NCI-H345 (cell line): Measurements from ENCODE around the gene PEX5.
"Not testable (repeated sequence)": the region's sequence is repeated elsewhere in the genome, so short reads cannot be mapped to it uniquely, and the experiment has no call there.

Experiments
- DNase-seq: peaks from one replicate; lab custom pipeline; 2025; lab: John Stamatoyannopoulos, UW

Gene PEX5

DNA sequence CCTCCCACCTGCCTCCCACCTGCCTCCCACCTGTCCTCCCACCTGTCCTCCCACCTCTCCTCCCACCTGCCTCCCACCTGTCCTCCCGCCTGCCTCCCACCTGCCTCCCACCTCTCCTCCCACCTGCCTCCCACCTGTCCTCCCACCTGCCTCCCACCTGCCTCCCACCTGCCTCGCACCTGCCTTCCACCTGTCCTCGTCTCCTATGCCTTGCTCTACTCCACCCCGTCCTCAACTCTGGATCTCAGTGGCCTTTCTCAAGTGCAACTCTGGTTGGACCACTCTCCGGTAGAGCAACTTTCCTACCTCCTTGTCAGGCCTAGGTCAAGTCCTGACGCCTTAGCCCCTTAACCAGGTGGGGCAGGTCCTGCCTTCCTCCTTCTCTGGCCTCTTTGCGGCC is 29.3 kb upstream of the PEX5 start:
- DNase-seq, result no peak

DNA sequence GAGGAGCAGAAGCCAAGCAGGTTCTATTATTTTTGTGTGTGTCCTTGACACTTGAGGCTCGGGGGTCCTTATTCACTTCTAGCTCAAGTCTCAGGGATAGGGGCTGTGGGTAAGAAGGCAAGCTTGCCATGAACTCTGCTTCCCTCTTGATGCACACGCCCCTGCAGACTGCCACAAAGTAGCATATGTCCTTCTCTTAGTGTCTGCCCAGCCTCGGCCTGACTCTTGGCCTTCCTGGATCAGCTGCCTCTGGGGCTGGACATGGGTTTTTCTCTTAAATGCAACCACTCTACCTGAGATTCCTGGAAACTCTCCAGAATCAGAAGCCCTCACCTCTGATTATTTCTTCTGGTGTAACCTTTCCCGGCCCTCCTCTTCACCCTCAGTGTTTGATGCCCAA is 28.2 kb upstream of the PEX5 start:
- DNase-seq, result no peak

- no peak for DNase-seq
Observed at GRCh38 chr12:7161811-7162210, 27.7 kb upstream of the PEX5 start.

DNA sequence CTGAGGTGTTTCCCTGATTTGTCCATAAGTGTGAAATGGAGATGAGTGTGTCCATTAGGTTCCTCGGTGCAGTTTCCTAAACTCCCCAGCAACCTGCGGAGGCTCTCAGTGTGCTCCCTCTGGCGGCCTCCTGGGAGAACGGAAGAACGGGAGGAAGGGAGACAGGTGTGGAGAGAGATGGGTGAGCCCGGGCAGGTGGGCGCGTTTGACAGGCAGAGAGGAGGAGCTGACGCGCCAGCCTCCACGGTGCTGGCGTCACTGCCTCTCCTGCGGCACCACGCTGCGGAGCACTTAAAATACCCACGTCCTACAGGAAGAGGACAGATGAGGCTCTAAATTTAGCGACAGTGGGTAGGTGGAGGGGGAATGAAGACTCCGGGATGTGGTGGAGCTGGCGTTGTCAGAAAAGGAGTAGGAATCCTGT is 26.8 kb upstream of the PEX5 start:
- peak; percentile 86 for DNase-seq

GRCh38 chr12:7169951-7170350 is 19.5 kb upstream of the PEX5 start:
- DNase-seq, result no peak

- DNase-seq, result no peak
Observed at GRCh38 chr12:7171854-7172253, 17.6 kb upstream of the PEX5 start.

GRCh38 chr12:7175493-7175892 is 14.0 kb upstream of the PEX5 start:
- no peak for DNase-seq

DNA sequence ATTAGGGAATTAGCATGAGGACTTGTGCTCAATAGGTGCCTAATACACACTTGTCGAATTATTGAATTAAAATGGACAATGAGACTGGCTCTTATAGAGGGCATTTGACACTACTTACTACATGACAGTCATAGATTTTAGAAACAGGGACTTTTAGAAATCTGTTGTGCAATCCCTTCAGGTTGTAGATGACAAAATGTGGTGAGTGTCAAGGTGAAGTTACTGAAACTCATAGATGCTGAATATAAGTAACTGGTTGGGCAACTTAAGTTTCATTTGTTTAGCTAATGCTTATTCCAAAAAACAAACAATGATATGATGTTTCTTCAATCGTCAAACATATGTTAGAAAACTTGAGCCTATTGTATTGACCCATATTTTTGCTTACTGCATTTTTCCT is 12.9 kb upstream of the PEX5 start:
- DNase-seq, result no peak

GRCh38 chr12:7178481-7178880 is 11.0 kb upstream of the PEX5 start:
- no peak for DNase-seq

- DNase-seq, result no peak
Observed at GRCh38 chr12:7180685-7181084, 8.8 kb upstream of the PEX5 start.

- DNase-seq, result not testable (repeated sequence)
Observed at GRCh38 chr12:7186058-7186457, 3.4 kb upstream of the PEX5 start.

DNA sequence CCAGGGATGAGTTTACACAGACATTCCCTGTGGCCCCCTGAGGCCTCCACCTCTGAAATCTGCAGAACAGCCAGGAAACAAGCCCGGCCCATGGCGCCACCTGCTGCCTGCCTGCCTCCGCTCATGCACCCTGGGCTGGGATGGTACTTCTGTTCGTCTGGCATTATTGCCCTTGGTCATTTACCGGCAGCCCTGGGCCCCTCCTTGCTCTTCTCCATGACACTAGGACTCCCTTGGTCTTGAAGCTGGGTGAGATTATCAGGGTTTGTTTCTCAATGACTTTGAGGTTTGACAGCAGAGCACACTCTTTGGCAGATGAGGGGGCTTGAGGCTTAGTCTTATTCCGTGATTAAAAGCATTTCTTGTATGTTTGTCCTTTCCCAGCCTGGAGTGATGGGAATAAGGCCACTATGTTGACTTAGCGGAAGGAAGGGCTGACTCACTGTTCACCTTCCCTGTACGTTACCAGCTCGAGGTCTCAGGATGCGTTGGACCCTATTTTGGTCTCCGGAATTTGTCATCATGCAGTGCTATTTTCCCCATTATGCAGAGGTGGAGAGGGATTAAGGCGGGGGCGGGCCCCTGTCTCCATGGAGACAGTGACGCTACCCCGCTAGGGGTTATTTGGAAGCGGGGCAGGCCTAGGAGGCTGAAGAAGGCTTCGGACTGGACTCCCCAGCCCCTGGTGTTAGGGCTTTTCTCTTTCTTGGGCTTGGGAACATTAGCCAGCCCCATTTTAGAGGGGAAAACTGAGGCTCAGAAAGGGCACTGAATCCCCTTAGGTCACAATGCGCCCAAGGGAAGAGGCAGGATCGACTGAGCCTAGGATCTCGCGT is 706 bp upstream of the PEX5 start:
- peak; percentile 70 for DNase-seq

DNA sequence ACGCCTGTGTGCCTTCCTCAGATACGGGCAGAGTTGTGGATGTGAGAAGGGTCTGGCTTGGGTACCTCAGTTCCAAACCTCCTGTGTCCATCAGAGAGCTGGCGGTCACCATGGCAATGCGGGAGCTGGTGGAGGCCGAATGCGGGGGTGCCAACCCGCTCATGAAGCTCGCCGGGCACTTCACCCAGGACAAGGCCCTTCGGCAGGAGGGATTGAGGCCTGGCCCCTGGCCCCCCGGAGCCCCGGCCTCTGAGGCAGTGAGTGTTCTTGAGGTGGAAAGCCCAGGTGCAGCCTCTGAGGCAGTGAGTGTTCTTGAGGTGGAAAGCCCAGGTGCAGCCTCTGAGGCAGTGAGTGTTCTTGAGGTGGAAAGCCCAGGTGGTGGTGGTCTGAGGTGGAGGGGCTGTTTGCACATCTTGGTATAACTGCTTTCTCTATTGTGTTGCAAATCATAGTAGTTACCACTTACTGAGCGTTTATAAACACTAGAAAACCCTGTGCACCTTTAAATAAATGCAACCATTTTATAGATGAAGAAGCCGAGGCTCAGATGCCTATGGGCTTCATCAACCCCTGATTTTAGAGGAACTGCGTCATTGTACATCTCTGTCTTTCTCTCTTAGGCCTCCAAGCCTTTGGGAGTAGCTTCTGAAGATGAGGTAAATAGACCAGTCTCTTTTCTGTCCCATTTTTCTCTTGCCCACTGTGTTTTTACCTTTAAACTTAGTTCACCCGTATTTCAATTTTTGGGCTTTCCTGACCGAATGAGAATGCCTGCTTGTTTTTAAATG is 976 bp downstream of the PEX5 start:
- DNase-seq, result peak; percentile 17

DNA sequence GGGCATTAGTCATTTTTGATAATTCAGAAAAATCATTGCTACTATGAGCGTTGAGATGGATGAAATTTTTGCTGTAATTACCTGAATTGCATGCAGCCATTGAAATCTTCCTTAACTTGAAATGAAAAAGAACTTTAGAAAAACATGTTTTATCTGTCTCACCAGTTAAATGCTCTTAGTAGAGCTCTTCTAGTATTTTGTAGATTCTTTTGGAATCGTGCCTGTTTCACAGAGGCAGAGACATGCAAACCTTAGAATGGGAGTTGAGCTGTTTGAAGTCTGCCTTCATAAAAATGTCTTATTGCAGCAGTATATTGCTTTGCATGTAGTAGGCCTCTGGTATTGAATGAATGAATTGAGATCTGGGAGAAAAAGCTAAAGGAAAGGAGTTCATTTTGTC is 4.2 kb downstream of the PEX5 start:
- no peak for DNase-seq

DNA sequence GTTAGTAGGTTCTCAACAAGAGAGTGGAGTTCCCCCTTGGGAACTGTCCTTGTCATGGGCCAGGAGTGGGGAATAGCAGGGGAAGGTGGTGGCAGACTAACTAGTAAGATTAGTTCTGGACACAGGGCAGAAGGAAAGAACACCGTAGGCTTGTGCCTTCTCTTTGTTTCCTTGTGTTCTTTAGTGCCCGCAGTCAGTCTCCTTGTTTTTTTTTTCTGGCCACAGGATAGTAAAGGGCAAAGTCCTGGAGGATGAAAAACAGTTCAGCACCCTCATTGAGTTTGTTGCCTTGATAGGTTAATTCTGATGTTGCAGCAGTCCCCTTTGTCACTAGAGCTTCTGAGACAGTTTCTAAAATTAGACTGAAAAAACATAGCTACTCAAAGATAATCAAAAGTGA is 8.4 kb downstream of the PEX5 start:
- no peak for DNase-seq

GRCh38 chr12:7203109-7203508 is 13.6 kb downstream of the PEX5 start:
- no peak for DNase-seq

DNA sequence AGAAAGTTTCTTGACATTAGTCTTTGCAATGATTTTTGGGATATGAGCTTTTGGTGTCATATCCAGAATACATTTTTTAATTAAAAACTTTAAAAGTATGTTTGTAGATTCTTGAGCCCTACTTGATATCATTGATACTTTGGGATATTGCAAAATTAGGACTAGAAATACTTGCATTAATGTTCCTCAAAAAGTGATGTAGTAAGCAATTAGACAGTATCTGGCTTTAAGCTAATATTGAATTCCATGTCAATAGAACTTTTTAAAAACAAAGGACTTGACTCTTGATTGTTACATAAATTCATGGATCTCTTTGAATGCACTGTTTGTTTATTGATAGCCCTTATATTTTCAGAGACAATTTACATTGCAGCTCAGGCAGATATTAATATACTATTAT is 15.6 kb downstream of the PEX5 start:
- no peak for DNase-seq

- DNase-seq, result no peak
Observed at GRCh38 chr12:7206691-7207090, 17.2 kb downstream of the PEX5 start.

- no peak for DNase-seq
Observed at GRCh38 chr12:7207866-7208625, 18.6 kb downstream of the PEX5 start.

- no peak for DNase-seq
Observed at GRCh38 chr12:7209958-7210357, 20.5 kb downstream of the PEX5 start.

DNA sequence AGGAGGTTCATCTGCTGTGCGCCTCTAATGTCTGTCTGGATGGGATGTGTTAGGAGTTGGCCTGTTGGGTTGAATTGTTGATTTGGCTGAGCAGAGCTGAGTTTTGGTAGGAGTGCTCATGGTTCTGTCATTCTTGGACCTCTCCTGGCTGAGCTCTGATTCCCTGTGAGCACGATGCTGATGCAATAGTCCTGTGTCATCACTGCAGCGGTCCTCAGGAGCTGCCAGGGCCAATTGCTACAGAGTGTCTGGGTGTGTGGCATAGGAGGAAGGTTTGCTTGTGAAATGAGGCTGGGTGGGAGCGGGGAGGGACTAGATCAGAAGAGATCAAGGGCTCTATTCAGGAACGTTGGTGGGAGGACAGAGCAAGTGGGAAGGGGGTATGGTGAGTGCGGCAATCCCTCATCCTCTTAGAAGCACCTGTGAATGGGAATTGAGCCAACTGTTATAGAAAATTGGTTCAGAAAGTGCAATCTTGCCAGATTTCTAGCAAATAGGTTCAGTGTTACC is 21.2 kb downstream of the PEX5 start:
- no peak for DNase-seq

GRCh38 chr12:7212678-7213077 is 23.2 kb downstream of the PEX5 start:
- no peak for DNase-seq
